ENCODE results near the gene PTTG1.

Gene PTTG1

GRCh38 chr5:160427607-160428006 lies 6.0 kb downstream of the PTTG1 start:
- no peak for DNase-seq

GRCh38 chr5:160432196-160432595 lies 10.5 kb downstream of the PTTG1 start:
- DNase-seq: no peak

- DNase-seq: no peak
Observed at GRCh38 chr5:160432787-160433186, 11.1 kb downstream of the PTTG1 start.

GRCh38 chr5:160434022-160434531 lies 12.4 kb downstream of the PTTG1 start:
- DNase-seq: no peak

GRCh38 chr5:160435532-160435931 lies 13.9 kb downstream of the PTTG1 start:
- DNase-seq: peak; percentile 13 to 47

- DNase-seq: no peak
Observed at GRCh38 chr5:160436017-160436416, 14.4 kb downstream of the PTTG1 start.

- peak; percentile 64 to 87 for DNase-seq
Observed at GRCh38 chr5:160436661-160437060, 15.0 kb downstream of the PTTG1 start.

GRCh38 chr5:160437271-160437670 lies 15.6 kb downstream of the PTTG1 start:
- no peak for DNase-seq

- peak; percentile 67 to 76 for DNase-seq
Observed at GRCh38 chr5:160438316-160439204, 16.9 kb downstream of the PTTG1 start.

GRCh38 chr5:160439205-160439600 lies 17.5 kb downstream of the PTTG1 start:
- peak; percentile 90 to 91 for DNase-seq

- peak in 1 of 2 donors; percentile 11 for DNase-seq
Observed at GRCh38 chr5:160441311-160441781, 19.7 kb downstream of the PTTG1 start.

- DNase-seq: no peak
Observed at GRCh38 chr5:160442824-160443431, 21.3 kb downstream of the PTTG1 start.

GRCh38 chr5:160444407-160444806 lies 22.8 kb downstream of the PTTG1 start:
- DNase-seq: no peak

GRCh38 chr5:160445132-160445531 lies 23.5 kb downstream of the PTTG1 start:
- peak in 1 of 2 donors; percentile 39 for DNase-seq

GRCh38 chr5:160445751-160446150 lies 24.1 kb downstream of the PTTG1 start:
- peak in 1 of 2 donors; percentile 53 for DNase-seq

GRCh38 chr5:160448886-160449285 lies 27.2 kb downstream of the PTTG1 start:
- no peak for DNase-seq

GRCh38 chr5:160449458-160449857 lies 27.8 kb downstream of the PTTG1 start:
- DNase-seq: no peak

GRCh38 chr5:160450164-160450932 lies 28.7 kb downstream of the PTTG1 start:
- no peak for DNase-seq

- no peak for DNase-seq
Observed at GRCh38 chr5:160451281-160451680, 29.6 kb downstream of the PTTG1 start.

- DNase-seq: no peak
Observed at GRCh38 chr5:160452036-160452435, 30.4 kb downstream of the PTTG1 start.

- peak; percentile 85 to 86 for DNase-seq
Observed at GRCh38 chr5:160452795-160453194, 31.1 kb downstream of the PTTG1 start.

- DNase-seq: no peak
Observed at GRCh38 chr5:160453751-160454150, 32.1 kb downstream of the PTTG1 start.

GRCh38 chr5:160455600-160455999 lies 33.9 kb downstream of the PTTG1 start:
- no peak for DNase-seq
